NCI-H69 (cell line): ENCODE results near the gene CIDEC.
"Not testable (repeated sequence)": the region's sequence is repeated elsewhere in the genome, so short reads cannot be mapped to it uniquely, and the experiment has no call there.

ENCODE experiments used
- DNase-seq: peaks from one replicate; lab custom pipeline; 2025; lab: John Stamatoyannopoulos, UW

The CIDEC gene

DNA sequence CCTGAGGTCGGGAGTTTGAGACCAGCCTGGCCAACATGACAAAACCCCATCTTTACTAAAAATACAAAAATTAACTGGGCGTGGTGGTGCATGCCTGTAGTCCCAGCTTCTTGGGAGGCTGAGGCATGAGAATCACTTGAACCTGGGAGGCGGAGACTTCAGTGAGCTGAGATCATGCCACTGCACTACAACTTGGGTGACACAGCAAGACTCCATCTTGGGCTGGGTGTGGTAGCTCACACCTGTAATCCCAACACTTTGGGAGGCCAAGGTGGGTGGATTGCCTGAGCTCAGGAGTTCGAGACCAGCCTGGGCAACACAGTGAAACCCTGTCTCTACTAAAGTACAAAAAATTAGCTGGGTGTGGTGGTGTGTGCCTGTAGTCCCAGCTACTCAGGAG is 3.8 kb downstream of the CIDEC start:
- DNase-seq: not testable (repeated sequence)

DNA sequence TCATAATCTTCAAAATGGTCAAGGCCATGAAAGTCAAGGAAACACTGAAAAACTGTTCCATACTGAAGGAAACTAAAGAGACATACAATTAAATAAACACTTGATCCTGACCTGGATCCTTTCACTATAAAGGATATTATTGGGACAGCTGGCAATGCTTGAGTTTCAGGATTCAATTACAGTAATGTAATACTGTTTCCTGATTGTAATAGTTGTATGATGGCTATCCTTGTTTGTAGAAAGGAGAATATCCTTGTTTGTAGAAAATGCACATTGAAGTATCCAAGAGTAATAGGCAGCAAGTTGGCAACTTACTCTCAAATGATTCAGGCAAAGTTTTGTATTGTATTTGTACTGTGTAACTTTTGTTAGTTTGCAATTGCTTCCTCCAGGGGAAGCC is 4.6 kb downstream of the CIDEC start:
- peak; percentile 44 for DNase-seq

DNA sequence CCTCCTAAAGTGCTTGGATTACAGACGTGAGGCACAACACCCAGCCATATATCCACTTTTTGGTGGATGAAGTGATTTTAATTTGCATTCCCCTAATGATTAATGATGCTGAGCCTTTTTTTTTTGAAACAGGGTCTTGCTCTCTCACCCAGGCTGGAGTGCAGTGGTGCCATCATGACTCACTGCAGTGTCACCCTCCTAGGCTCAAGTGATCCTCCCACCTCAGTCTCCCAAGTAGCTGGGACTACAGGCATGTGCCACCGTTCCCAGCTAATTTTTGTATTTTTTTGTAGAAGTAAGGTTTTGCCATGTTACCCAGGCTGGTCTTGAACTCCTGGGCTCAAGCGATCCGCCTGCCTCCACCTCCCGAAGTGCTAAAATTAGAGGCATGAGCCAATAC is 8.0 kb downstream of the CIDEC start:
- not testable (repeated sequence) for DNase-seq

- DNase-seq: no peak
These were observed 9.1 kb downstream of the CIDEC start for GRCh38 chr3:9870978-9871377.

GRCh38 chr3:9869955-9870354 is 10.1 kb downstream of the CIDEC start:
- DNase-seq: no peak

DNA sequence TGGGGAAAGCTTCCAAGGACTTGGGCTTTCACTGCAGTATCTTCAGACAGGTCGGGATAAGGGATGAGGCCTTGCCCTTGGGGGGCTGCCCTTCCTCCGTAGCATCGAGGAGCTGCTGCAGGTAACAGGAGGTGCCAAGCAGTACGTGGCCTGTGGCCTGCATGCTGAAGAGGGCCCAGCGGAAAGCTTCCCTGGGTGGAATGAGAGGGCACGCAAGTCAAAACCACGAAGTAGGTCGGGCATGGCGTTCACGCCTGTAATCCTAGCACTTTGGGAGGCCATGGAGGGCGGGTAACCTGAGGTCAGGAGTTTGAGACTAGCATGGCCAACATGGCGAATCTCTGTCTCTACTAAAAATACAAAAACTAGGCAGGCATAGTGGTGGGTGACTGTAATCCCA is 12.9 kb downstream of the CIDEC start:
- DNase-seq: no peak

- DNase-seq: no peak
These were observed 13.4 kb downstream of the CIDEC start for GRCh38 chr3:9866639-9867038.

GRCh38 chr3:9865125-9865637 is 14.9 kb downstream of the CIDEC start:
- not testable (repeated sequence) for DNase-seq

GRCh38 chr3:9864200-9864927 is 15.7 kb downstream of the CIDEC start:
- peak; percentile 85 for DNase-seq

DNA sequence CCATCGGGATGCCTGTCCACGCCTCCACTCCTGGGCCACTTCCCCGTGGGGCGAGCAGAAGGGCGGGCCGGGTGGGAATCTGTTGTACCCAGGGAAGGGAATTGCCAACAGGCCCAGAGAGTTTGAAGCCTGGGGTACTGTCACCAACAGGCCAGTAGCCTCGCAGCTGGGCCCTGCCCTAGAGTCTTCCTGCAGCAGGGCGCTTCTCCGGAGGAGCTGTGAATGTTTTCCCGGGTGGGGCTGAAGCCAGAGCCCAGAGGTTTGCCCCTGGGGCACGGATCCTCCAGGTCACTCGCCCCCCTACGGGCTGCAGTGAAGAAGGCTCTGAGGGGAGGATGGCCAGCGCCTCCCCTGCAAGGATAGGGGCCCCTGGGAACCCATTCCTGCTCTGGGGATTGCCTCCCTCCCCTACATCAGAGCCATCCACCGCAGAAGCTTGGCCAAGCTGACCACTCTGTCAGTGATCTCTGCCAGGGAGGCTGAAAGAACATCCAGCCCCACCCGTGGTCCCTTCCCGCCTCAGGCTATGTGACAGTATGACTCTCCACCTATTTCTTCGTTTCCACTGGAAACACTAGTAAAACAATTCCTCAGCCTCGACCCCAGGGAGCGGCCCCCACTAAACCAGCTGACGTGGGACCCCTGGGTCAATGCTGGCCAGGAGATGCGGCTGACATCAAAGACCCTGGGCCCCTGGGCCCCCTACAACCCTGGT is 16.8 kb downstream of the CIDEC start:
- DNase-seq: no peak

DNA sequence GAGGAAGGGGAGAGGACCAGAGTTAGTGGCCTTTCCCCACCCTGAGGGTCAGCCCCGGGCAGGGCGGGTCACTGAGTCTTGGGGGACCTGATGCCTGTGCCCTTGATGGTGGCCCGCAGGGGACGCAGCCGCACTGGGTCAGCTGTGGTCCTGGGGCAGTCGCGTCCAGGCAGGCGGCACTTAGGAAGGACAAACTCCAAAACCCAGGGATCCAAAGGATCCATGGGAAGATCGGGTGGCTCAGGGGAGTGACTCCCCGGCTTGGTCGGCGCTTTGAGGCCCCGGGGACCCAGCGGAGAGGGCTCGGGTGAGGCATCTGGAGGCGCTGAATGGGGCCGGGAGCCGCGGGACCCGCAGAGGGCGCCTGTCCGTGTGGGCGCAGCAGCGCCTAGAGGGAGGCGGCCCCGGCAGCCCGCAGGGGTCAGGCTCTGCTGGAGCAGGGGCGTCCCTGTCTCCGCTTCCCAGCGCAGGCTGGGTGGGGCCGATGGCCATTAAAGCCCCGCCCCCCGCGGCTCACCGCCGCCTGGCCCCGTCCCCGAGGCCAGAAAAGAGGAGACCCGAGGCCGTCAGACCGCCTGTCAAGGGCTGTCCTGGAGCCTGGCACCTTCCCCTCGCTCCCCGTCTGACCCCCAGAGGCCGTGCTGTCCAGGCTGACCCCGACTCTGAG is 17.5 kb downstream of the CIDEC start:
- DNase-seq: no peak

DNA sequence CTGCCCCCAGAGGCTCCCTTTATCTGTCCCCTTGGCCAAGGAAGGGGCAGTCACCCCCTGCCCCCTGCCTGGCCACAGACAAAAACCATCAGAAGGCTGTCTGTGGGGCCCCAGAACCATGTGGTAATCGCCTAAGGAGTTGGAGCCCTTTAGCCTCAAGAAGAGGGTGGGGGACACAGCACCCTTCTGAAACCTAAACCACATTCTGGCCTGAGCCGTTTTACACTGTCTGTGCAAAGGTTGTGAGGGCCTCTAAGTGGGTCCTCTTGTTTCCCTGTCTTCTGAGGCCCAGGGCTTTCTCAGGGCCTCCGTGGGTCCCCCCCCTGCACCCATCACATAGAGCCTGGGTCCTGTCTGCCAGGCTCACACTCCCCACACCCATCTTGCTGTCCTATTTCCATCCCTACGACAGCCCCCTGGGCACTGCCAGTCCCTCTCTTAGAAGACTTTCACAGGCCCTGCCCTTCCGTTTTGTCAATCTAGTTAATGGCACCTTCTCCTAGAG is 18.4 kb downstream of the CIDEC start:
- DNase-seq: no peak

GRCh38 chr3:9861201-9861600 is 18.9 kb downstream of the CIDEC start:
- DNase-seq: no peak

GRCh38 chr3:9859530-9860025 is 20.5 kb downstream of the CIDEC start:
- DNase-seq: no peak

- DNase-seq: no peak
These were observed 24.5 kb downstream of the CIDEC start for GRCh38 chr3:9855594-9855993.

- DNase-seq: not testable (repeated sequence)
These were observed 25.6 kb downstream of the CIDEC start for GRCh38 chr3:9854291-9854940.

- no peak for DNase-seq
These were observed 27.5 kb downstream of the CIDEC start for GRCh38 chr3:9852528-9852927.

DNA sequence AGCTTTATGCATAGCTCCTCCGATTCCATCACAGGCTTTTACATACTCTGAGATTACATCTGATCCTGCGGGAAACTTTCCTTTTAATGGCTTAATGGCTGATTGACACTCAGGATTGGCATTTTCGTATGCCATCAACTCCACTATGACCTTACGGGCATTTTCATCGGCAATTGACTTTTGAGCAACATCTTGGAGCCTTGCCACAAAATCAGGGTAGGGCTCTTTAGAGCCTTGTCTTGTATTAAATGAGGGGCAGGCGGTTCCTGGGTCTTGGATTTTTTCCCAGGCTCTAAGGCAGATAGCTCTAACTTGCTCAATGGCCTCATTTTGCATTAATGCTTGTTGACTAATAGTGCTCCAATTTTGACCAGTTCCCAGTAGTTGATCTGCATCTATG is 28.1 kb downstream of the CIDEC start:
- DNase-seq: not testable (repeated sequence)

DNA sequence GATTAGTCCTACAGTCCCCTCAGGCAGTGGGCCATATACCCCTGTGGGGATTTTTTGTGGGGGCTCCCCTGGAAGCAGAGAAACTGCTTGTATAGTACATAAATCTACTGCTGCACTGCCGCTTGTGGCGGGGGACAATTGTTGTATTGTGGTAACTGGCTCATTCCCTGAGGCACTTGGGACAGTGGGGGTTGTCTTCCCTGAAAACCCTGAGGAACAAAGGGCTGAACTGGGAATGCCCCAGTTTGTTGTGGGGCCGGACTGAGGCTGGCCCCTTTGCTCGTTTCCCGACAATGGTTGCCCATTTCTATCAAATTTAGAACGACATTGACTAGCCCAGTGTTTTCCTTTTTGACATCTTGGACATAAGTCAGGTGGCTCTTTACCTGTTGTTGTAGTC is 28.7 kb downstream of the CIDEC start:
- DNase-seq: not testable (repeated sequence)

DNA sequence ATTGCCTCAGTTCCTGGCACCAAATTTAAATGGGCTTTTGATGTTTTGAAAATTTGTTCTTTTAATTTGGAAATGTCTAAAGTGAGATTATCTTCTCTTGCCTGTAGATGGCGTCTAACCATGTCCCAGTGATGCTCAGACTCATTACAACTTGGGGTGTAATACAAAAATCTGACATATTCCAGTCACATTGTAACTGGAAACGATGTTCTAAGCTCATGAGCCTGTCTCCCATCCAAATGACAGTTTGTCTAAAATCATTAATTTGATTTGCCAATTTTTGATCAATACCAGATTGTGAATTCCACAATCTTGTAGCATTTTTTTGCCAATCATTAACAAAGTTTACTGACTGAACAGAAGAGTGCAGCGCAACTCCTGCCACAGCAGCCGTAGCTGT is 31.2 kb downstream of the CIDEC start:
- DNase-seq: peak; percentile 22

- not testable (repeated sequence) for DNase-seq
These were observed 32.2 kb downstream of the CIDEC start for GRCh38 chr3:9847870-9848269.

DNA sequence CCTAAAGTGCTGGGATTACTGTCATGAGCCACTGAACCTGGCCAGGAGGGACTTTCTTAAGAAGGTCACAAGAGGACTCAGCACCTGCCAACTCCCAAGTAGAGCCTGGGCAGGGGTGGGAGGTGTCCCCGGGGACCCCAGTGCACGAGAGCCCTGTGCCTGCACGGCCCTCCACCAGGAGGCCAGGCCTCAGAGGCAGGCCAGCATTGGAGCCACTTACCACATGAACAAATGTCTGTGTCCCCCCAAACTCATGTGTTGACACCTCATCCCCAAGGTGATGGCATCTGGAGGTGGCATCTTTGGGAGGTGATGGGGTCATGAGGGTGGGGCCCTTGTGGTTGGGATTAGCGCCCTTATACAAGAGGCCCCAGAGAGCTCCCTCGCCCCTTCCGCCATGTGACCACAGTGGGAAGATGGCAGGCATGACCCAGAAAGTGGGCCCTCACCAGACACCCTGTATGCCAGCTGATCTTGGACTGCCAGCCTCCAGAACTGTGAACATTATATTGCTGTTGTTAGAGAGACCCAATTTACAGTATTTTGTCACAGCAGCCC is 33.0 kb downstream of the CIDEC start:
- DNase-seq: no peak
